ENCODE data around the gene CFL1. TPM values are rescaled to one million over a fixed set of nuclear protein-coding genes. Genes with fewer than 3 reads are reported as not detected.
A peak's percentile ranks its signal among the peaks of the same experiment; 100 is the strongest.

CFL1 gene
- total RNA-seq, 2 donors from 2014 or later, result 654 to 731 TPM

DNA sequence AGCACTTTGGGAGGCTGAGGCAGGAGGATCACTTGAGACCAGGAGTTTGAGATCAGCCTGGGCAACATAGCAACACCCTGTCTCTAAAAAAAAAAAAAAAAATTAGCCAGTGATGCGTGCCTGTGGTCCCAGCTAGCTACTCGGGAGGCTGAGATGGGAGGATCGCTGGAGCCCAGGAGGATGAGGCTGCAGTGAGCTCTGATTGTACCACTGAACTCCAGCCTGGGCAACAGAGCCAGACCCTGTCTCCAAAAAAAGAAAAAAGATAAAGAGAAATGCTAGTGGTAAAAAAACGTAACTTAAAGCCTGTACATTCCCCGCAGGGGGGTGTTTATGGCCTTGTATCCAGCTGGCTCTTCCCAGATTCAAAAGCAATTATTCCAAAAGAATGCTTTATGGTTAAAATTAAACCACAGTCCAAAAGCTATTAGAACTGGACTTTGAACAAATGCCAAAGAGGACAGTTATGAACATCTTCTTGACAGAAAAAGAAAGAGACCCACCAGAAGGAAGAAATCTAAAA, 40.6 kb downstream of the CFL1 start:
- peak overlapping the region; percentile 51 to 56 for H3K4me3 ChIP-seq
- DNase-seq (ENCODE audit: low spot score), result no peak
- WGBS, result 60% methylated on average over 5 of the region's 5 CpGs
- peak overlapping the region; percentile 52 to 76 for H3K27ac ChIP-seq
- intact Hi-C loops (cut with DNase I), result loop anchor here (5.0 kb wide), 1 partner anchor 180 kb away; the partner anchor contains the start of gene SIPA1
- no peaks in the 10 kb centered on the region for H3K9me3 ChIP-seq
- H3K27me3 ChIP-seq (replicated peaks; ENCODE audit: insufficient read depth), result no peaks in the 10 kb centered on the region
- H3K36me3 ChIP-seq, result no peaks in the 10 kb centered on the region
- H3K4me1 ChIP-seq (replicated peaks), result no peaks in the 10 kb centered on the region
- TF ChIP-seq POLR2AphosphoS5 (IDR thresholded peaks at IDR 0.05), result no peak
- TF ChIP-seq POLR2A (IDR thresholded peaks at IDR 0.05), result no peak
- TF ChIP-seq, protein P1, sequence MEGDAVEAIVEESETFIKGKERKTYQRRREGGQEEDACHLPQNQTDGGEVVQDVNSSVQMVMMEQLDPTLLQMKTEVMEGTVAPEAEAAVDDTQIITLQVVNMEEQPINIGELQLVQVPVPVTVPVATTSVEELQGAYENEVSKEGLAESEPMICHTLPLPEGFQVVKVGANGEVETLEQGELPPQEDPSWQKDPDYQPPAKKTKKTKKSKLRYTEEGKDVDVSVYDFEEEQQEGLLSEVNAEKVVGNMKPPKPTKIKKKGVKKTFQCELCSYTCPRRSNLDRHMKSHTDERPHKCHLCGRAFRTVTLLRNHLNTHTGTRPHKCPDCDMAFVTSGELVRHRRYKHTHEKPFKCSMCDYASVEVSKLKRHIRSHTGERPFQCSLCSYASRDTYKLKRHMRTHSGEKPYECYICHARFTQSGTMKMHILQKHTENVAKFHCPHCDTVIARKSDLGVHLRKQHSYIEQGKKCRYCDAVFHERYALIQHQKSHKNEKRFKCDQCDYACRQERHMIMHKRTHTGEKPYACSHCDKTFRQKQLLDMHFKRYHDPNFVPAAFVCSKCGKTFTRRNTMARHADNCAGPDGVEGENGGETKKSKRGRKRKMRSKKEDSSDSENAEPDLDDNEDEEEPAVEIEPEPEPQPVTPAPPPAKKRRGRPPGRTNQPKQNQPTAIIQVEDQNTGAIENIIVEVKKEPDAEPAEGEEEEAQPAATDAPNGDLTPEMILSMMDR (IDR thresholded peaks at IDR 0.05), result no peak

DNA sequence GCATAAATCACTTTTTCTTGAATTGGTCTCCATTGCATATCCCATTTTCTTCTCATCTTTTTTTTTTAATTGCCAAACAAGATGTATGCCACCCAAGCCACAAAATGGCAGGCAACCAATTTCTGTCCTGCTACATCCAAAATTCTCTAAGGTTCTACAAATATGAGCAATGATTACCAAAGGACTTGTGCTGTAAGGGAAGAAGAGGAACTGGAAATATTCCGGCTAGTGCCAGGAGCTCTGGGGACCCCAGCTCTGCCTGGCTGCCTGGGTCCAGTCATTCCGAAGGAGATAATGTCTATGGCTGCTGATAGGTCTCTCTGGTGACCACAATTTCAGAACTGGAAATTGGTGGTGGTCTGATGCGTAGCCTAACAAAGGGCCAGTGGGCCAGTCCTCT, 41.3 kb downstream of the CFL1 start:
- TF ChIP-seq POLR2AphosphoS5 (IDR thresholded peaks at IDR 0.05) (no peak), POLR2A (IDR thresholded peaks at IDR 0.05) (no peak)
- TF ChIP-seq, protein P1 (IDR thresholded peaks at IDR 0.05), result no peak
- no peaks in the 10 kb centered on the region for H3K4me1 ChIP-seq (replicated peaks)
- DNase-seq (ENCODE audit: low spot score), result no peak
- 93% methylated on average over 3 of the region's 3 CpGs for WGBS
- no peak overlapping the region for H3K4me3 ChIP-seq
- H3K9me3 ChIP-seq, result no peaks in the 10 kb centered on the region
- H3K36me3 ChIP-seq, result no peaks in the 10 kb centered on the region
- intact Hi-C loops (cut with DNase I), result loop anchor here (5.0 kb wide), 1 partner anchor 179 kb away; the partner anchor contains the start of gene SIPA1
- no peak overlapping the region for H3K27ac ChIP-seq
- H3K27me3 ChIP-seq (replicated peaks; ENCODE audit: insufficient read depth), result no peaks in the 10 kb centered on the region

DNA sequence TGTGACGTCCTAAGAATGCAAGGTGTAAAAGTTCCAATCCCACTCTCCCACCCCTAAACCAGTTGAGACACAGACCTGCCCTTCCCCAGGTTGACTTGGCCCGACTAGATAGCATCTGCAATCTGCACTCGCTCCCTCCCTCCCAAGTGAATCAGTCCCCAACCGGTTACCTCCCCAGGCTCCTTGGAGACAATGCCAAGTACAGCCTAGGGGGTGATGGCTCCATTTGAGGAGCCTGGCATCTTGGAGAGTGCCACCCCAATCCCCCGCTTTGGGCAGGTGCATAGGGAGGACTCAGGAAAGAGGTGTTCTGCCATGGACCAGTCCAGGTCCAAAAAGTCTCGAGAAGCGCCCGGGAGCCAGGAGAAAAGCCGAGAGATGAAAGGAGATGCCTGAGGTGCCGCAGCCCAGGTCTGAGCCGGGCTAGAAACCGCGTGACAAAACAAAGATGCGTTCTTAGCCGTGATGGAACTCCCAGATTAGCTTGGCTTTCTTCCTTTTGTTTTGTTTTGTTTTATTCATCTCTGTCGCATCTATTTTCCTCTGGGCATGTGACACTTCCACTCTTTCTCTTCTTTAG, 42.9 kb downstream of the CFL1 start:
- 74% methylated on average over 16 of the region's 16 CpGs for WGBS
- H3K36me3 ChIP-seq, result no peaks in the 10 kb centered on the region
- no peak overlapping the region for H3K4me3 ChIP-seq
- no peaks in the 10 kb centered on the region for H3K27me3 ChIP-seq (replicated peaks; ENCODE audit: insufficient read depth)
- H3K4me1 ChIP-seq (replicated peaks), result no peaks in the 10 kb centered on the region
- TF ChIP-seq POLR2AphosphoS5 (IDR thresholded peaks at IDR 0.05) (no peak), POLR2A (IDR thresholded peaks at IDR 0.05) (no peak)
- TF ChIP-seq, protein P1 (IDR thresholded peaks at IDR 0.05), result no peak
- intact Hi-C loops (cut with DNase I), result loop anchor here (5.0 kb wide), 1 partner anchor 178 kb away; the partner anchor contains the start of gene SIPA1
- DNase-seq (ENCODE audit: low spot score), result no peak
- H3K9me3 ChIP-seq, result no peaks in the 10 kb centered on the region
- no peak overlapping the region for H3K27ac ChIP-seq

DNA sequence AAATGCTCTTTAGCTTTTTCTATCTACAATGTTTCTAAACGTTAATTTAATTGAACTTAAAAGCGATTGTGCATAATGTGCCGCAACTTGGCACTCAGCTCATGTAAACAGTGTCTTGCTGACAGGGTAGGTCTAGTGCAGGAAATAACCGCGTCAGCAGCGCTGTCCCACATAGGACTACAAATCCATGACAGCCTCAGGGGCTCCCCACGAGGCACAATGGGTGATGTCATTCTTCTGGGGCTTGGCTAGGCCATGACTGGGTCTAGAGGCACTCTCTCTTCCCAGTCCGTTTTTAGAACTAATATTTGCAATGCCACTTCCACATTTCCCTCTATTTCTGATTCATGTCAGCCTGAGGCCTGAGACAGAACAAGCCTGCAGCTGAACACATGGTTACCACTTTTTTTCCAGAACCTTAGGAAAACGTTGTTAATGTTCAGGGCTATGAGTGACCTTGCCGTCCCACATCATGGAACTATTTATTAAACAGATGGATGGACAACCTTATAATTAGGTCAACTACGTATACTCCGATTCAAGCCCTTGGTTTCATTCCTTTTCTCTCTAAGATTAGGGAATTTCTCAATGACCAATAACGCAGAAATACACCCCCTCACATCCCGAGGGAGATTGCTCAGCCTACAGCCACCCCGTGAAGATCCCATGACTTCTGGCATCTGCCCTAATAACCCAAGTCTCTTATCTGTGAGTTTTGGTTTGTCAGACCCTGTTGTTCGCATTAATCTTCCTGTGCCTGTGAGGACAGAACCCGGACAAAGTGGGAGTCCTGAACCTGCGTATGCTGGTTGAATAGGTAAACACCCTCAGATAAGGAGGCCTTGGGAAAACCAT, 43.6 kb downstream of the CFL1 start:
- H3K9me3 ChIP-seq, result no peaks in the 10 kb centered on the region
- no peaks in the 10 kb centered on the region for H3K36me3 ChIP-seq
- TF ChIP-seq POLR2A (IDR thresholded peaks at IDR 0.05) (no peak), POLR2AphosphoS5 (IDR thresholded peaks at IDR 0.05) (no peak)
- TF ChIP-seq, protein P1 (IDR thresholded peaks at IDR 0.05), result no peak
- intact Hi-C loops (cut with DNase I), result no loop called here
- H3K4me1 ChIP-seq (replicated peaks), result no peaks in the 10 kb centered on the region
- no peak for DNase-seq (ENCODE audit: low spot score)
- no peaks in the 10 kb centered on the region for H3K27me3 ChIP-seq (replicated peaks; ENCODE audit: insufficient read depth)
- no peak overlapping the region for H3K4me3 ChIP-seq
- H3K27ac ChIP-seq, result no peak overlapping the region
- WGBS, result 70% methylated on average over 18 of the region's 18 CpGs
